Measurements from ENCODE around the gene ELF5. TPM values are rescaled to one million over a fixed set of nuclear protein-coding genes. Genes with fewer than 3 reads are reported as not detected.

Gene ELF5
- total and polyA plus RNA-seq, 10 of the 15 experiments (the other 5 are each of a cell fraction or from before 2014, with no cell fraction given): not detected

DNA sequence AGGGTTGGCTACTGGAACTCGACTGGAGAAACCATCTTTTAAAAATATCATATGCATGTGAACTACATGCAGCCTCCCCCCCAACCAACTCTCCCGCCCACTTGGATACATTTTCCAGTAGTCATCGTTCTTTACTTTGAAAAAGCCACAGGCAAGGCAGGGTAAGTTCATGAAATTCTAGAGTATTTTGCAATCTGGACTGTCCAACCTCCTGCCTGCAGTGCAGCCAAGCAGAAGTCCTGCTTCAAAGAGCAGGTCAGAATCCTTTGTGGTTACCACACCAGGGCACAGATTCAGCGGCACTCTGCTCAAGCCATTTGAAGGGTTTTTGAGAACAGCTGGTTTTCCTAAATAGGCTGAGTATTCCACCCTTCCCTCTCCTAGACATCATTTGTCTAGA, 12.1 kb downstream of the ELF5 start:
- Histone ChIP-seq H3K9ac (ENCODE audit: control insufficient read depth, insufficient read depth, low read length) (no peak overlapping the region), H3K79me2 (ENCODE audit: control insufficient read depth, insufficient read depth, low read length) (no peaks in the 10 kb centered on the region), H3K9me3 (replicated peaks; ENCODE audit: control insufficient read depth, insufficient read depth, low read length) (no peaks in the 10 kb centered on the region), H4K20me1 (ENCODE audit: control insufficient read depth, insufficient read depth) (no peaks in the 10 kb centered on the region), H3K27ac (ENCODE audit: control insufficient read depth, insufficient read depth) (no peak overlapping the region), H3K36me3 (ENCODE audit: control insufficient read depth in 2 of 2, insufficient read depth in 2 of 2, low read length in 1 of 2) (no peaks in the 10 kb centered on the region; a peak in 1 of 4 replicates), H3K27me3 (replicated peaks in 1 of 2; ENCODE audit: control insufficient read depth in 2 of 2, insufficient read depth in 2 of 2, low read length in 1 of 2) (no peaks in the 10 kb centered on the region; a peak in 2 of 4 replicates), H2AFZ (ENCODE audit: control insufficient read depth, low read depth, low read length) (no peak overlapping the region), H3K4me1 (ENCODE audit: control insufficient read depth, insufficient read depth, low read length) (no peaks in the 10 kb centered on the region), H3K4me3 (no peak overlapping the region), H3K4me2 (ENCODE audit: control insufficient read depth, insufficient read depth) (no peak overlapping the region)
- 20% methylated on average over 4 of the region's 4 CpGs for WGBS (ENCODE audit: insufficient coverage, insufficient replicate concordance, low lambda C conversion rate, missing lambda C conversion rate)
- ChIA-PET POLR2A (interaction anchor here (0.6 kb wide), 2 partner anchors 220 to 276 kb away, joined by 3 to 5 read pairs; no protein-coding TSS in a partner anchor), RAD21 (ENCODE audit: unreplicated experiment) (no interaction called here), SMC1A (ENCODE audit: uncharacterized antibody, unreplicated experiment) (no interaction called here), CTCF (interaction anchor here (2.7 kb wide), 1 partner anchor 9 kb away, joined by 8 read pairs; no protein-coding TSS in a partner anchor)
- peak; percentile 44; the same call in 1 of the 3 replicates for ATAC-seq
- in situ Hi-C loops (cut with MboI) (no loop called here), intact Hi-C loops (cut with micrococcal nuclease; ENCODE audit: unreplicated experiment) (no loop called here)
- no peak for FAIRE-seq
- BruUV-seq (replicated peaks): no TSS peak
- TF ChIP-seq, protein P1, sequence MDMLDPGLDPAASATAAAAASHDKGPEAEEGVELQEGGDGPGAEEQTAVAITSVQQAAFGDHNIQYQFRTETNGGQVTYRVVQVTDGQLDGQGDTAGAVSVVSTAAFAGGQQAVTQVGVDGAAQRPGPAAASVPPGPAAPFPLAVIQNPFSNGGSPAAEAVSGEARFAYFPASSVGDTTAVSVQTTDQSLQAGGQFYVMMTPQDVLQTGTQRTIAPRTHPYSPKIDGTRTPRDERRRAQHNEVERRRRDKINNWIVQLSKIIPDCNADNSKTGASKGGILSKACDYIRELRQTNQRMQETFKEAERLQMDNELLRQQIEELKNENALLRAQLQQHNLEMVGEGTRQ (IDR thresholded peaks at IDR 0.05; ENCODE audit: borderline replicate concordance, low read depth, low read length): no peak
- TF ChIP-seq MTA2 (IDR thresholded peaks at IDR 0.05; ENCODE audit: low read depth) (no peak), PAX8 (IDR thresholded peaks at IDR 0.05) (no peak), POLR2AphosphoS5 (IDR thresholded peaks at IDR 0.05; ENCODE audit: low read length) (no peak), SIX5 (IDR thresholded peaks at IDR 0.05; ENCODE audit: low read depth, low read length, severe bottlenecking) (no peak), KLF5 (IDR thresholded peaks at IDR 0.05; ENCODE audit: partially characterized antibody) (no peak), MEF2B (IDR thresholded peaks at IDR 0.05; ENCODE audit: partially characterized antibody, poor library complexity, severe bottlenecking) (no peak), POLR2A (IDR thresholded peaks at IDR 0.05; ENCODE audit: low read depth, low read length) (no peak), NR2C1 (IDR thresholded peaks at IDR 0.05) (no peak), CHD4 (IDR thresholded peaks at IDR 0.05) (no peak)
- TF ChIP-seq, protein P2, sequence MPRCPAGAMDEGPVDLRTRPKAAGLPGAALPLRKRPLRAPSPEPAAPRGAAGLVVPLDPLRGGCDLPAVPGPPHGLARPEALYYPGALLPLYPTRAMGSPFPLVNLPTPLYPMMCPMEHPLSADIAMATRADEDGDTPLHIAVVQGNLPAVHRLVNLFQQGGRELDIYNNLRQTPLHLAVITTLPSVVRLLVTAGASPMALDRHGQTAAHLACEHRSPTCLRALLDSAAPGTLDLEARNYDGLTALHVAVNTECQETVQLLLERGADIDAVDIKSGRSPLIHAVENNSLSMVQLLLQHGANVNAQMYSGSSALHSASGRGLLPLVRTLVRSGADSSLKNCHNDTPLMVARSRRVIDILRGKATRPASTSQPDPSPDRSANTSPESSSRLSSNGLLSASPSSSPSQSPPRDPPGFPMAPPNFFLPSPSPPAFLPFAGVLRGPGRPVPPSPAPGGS (IDR thresholded peaks at IDR 0.05; ENCODE audit: borderline replicate concordance, insufficient read depth, low read depth, low read length, poor library complexity, severe bottlenecking): no peak
- DNase-seq (ENCODE audit: low read depth, low spot score): no peak
